Measurements from ENCODE around the gene CHST11.
"Not testable (repeated sequence)": the region's sequence is repeated elsewhere in the genome, so short reads cannot be mapped to it uniquely, and the experiment has no call there.

Gene CHST11

GRCh38 chr12:104506676-104507401 lies 50.1 kb downstream of the CHST11 start:
- DNase-seq: peak; percentile 97

- DNase-seq: peak; percentile 81
Measured at GRCh38 chr12:104507672-104508071, 50.9 kb downstream of the CHST11 start.

GRCh38 chr12:104508752-104509446 lies 52.2 kb downstream of the CHST11 start:
- no peak for DNase-seq

- DNase-seq: no peak
Measured at GRCh38 chr12:104510145-104510872, 53.6 kb downstream of the CHST11 start.

- DNase-seq: no peak
Measured at GRCh38 chr12:104510873-104511440, 54.2 kb downstream of the CHST11 start.

GRCh38 chr12:104513681-104514080 lies 56.9 kb downstream of the CHST11 start:
- no peak for DNase-seq

GRCh38 chr12:104514092-104514810 lies 57.5 kb downstream of the CHST11 start:
- DNase-seq: no peak

GRCh38 chr12:104515899-104516298 lies 59.2 kb downstream of the CHST11 start:
- DNase-seq: no peak

- DNase-seq: peak; percentile 36
Measured at GRCh38 chr12:104516821-104517220, 60.1 kb downstream of the CHST11 start.

- DNase-seq: no peak
Measured at GRCh38 chr12:104517880-104518279, 61.1 kb downstream of the CHST11 start.

GRCh38 chr12:104519190-104520019 lies 62.7 kb downstream of the CHST11 start:
- no peak for DNase-seq

GRCh38 chr12:104520242-104520900 lies 63.6 kb downstream of the CHST11 start:
- no peak for DNase-seq

GRCh38 chr12:104521731-104522130 lies 65.0 kb downstream of the CHST11 start:
- DNase-seq: no peak

GRCh38 chr12:104522985-104523722 lies 66.4 kb downstream of the CHST11 start:
- no peak for DNase-seq

GRCh38 chr12:104524034-104524832 lies 67.5 kb downstream of the CHST11 start:
- DNase-seq: no peak

GRCh38 chr12:104526320-104526719 lies 69.6 kb downstream of the CHST11 start:
- peak; percentile 37 for DNase-seq

GRCh38 chr12:104526751-104527150 lies 70.0 kb downstream of the CHST11 start:
- DNase-seq: no peak

GRCh38 chr12:104527653-104528052 lies 70.9 kb downstream of the CHST11 start:
- not testable (repeated sequence) for DNase-seq

GRCh38 chr12:104529130-104529874 lies 72.6 kb downstream of the CHST11 start:
- DNase-seq: peak; percentile 69

Data from NCI-H510A treated with DMSO at 0.1 percent for 48 hours (cell line).